Keratinocyte (primary cell): ENCODE measurements around the gene RAD51AP2. TPM values are rescaled to one million over a fixed set of nuclear protein-coding genes. Genes with fewer than 3 reads are reported as not detected.

ENCODE experiments used
- DNase-seq: peaks from one replicate; pipeline ENCODE4 v3.0.0-alpha.2; 2011; ENCODE audit warnings: low read depth, missing footprints, low spot score
- FAIRE-seq: peaks from 2 replicates; lab custom pipeline; 2011; peaks lifted over from hg19 to GRCh38; lab: Jason Lieb, UNC
- H2AFZ ChIP-seq: 2 replicates; pipeline ENCODE4 v1.6.0; 2012; ENCODE audit warnings: low read length, control low read depth, inconsistent platforms; ENCODE audit not compliant: control insufficient read depth
- H3K27ac ChIP-seq: 2 replicates; pipeline ENCODE4 v1.5.1; 2011; ENCODE audit warnings: low read length; ENCODE audit not compliant: control insufficient read depth, insufficient read depth
- H3K27me3 ChIP-seq: 3 replicates; pipeline ENCODE4 v1.6.0; 2011; ENCODE audit warnings: low read length; ENCODE audit not compliant: control insufficient read depth, insufficient read depth; ENCODE audit errors: extremely low read depth
- H3K36me3 ChIP-seq, 2 experiments: 2 replicates in 1 of 2; 3 replicates in 1 of 2; pipeline ENCODE4 v1.5.1; 2011; ENCODE audit warnings: low read length in 2 of 2, mild to moderate bottlenecking in 1 of 2; ENCODE audit not compliant: control insufficient read depth in 2 of 2, insufficient read depth in 2 of 2; ENCODE audit errors: extremely low read depth in 1 of 2
- H3K4me1 ChIP-seq: 3 replicates; pipeline ENCODE4 v1.5.1; 2011; ENCODE audit warnings: low read length; ENCODE audit not compliant: control insufficient read depth, insufficient read depth; ENCODE audit errors: extremely low read depth
- H3K4me2 ChIP-seq: 3 replicates; pipeline ENCODE4 v1.6.0; 2011; ENCODE audit warnings: low read depth, low read length; ENCODE audit not compliant: control insufficient read depth, insufficient read depth; ENCODE audit errors: extremely low read depth
- H3K4me3 ChIP-seq, 3 experiments: fragments of 200-600 bp in 1 of 3; sonication (generic) in 1 of 3; 2 replicates in 2 of 3; 3 replicates in 1 of 3; pipeline ENCODE4 v1.5.1; 2011 to 2016; ENCODE audit warnings: low read length in 3 of 3, mild to moderate bottlenecking in 3 of 3, control low read depth in 2 of 3, inconsistent platforms in 1 of 3, low read depth in 1 of 3, mixed read lengths in 1 of 3, mixed run types in 1 of 3, moderate library complexity in 1 of 3; ENCODE audit not compliant: control insufficient read depth in 2 of 3, insufficient read depth in 2 of 3; ENCODE audit errors: extremely low read depth in 1 of 3
- H3K79me2 ChIP-seq: 2 replicates; pipeline ENCODE4 v1.6.0; 2012; ENCODE audit warnings: low read length; ENCODE audit not compliant: control insufficient read depth, insufficient read depth
- H3K9ac ChIP-seq: 3 replicates; pipeline ENCODE4 v1.6.0; 2011; ENCODE audit warnings: low read length; ENCODE audit not compliant: control insufficient read depth, insufficient read depth; ENCODE audit errors: extremely low read depth
- H3K9me1 ChIP-seq: 3 replicates; pipeline ENCODE4 v1.6.0; 2011; ENCODE audit warnings: low read length; ENCODE audit not compliant: control insufficient read depth, insufficient read depth; ENCODE audit errors: extremely low read depth
- H3K9me3 ChIP-seq: 2 replicates; pipeline ENCODE4 v1.5.1; 2012; ENCODE audit warnings: low read depth, low read length; ENCODE audit not compliant: control insufficient read depth
- H4K20me1 ChIP-seq: 3 replicates; pipeline ENCODE4 v1.6.0; 2011; ENCODE audit warnings: low read length; ENCODE audit not compliant: control insufficient read depth, insufficient read depth; ENCODE audit errors: extremely low read depth
- EZH2 ChIP-seq: IDR thresholded peaks from one replicate; pipeline ENCODE4 v1.6.1; 2012; ENCODE audit warnings: inconsistent platforms, mild to moderate bottlenecking, low read length, moderate library complexity
- dilution Hi-C: fragments of 300-500 bp; cut with MboI; formaldehyde crosslinking; loops from one replicate; pipeline ENCODE4 v1.7.0; 2020; ENCODE audit warnings: low sequenced_read_pairs; ENCODE audit not compliant: extremely low pct_ligation_motif_present
- polyA plus RNA-seq, 5 experiments: library from polyadenylated mRNA; depleted of rRNA in 3 of 5; stranded (reverse) in 3 of 5; stranded (forward) in 1 of 5; unstranded in 1 of 5; fragments of >200 nt; gene quantifications; 1 replicate in 1 of 5; 2 replicates in 3 of 5; 3 replicates in 1 of 5; pipeline versions ENCODE4 v1.2.1 to v1.2.3, GENCODE V29; 2011 to 2012; ENCODE audit warnings: missing spikeins in 2 of 5, low read depth in 1 of 5, low replicate concordance in 1 of 5
- TF ChIP-seq, protein P1 (sequence below), 3 experiments: IDR thresholded peaks in 1 of 3; conservative IDR thresholded peaks in 1 of 3; optimal IDR thresholded peaks in 1 of 3; 2 replicates in 2 of 3; 3 replicates in 1 of 3; pipeline versions ENCODE3 to v1.5.1; 2011; ENCODE audit warnings: low read length in 3 of 3, mild to moderate bottlenecking in 3 of 3, moderate library complexity in 2 of 3, control low read depth in 1 of 3, inconsistent platforms in 1 of 3; ENCODE audit not compliant: insufficient read depth in 2 of 3; ENCODE audit errors: extremely low read depth in 1 of 3

The RAD51AP2 gene
- polyA plus RNA-seq, 1 donor (not counting 4 experiments of a cell fraction or from before 2014, with no cell fraction given), result 0.12 TPM

DNA sequence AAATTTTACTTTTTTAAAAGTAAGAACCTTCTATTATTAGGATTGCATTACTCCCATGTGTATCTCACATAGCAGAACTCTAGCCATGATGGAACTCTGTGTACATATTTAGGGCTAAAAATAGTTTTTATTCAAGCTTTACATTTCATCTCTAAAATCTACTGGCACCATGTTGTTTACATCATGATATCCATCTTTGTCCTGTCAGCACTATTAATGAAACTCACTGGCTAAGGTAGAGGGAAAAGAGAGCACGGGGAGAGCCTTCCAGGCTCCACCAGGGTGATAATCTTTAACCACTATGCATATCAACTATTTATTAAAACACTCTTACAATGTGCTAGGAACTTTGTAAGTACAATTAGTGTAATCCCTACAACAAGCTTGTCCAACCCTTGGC, 34.7 kb downstream of the RAD51AP2 start:
- Histone ChIP-seq H3K4me2 (no peak overlapping the region), H2AFZ (no peak overlapping the region), H3K27me3 (no peaks in the 10 kb centered on the region), H3K79me2 (no peaks in the 10 kb centered on the region), H3K27ac (no peak overlapping the region), H3K9me3 (no peaks in the 10 kb centered on the region), H3K9me1 (no peaks in the 10 kb centered on the region), H3K4me1 (peaks cover 4% of the 10 kb centered on the region), H3K4me3 (no peak overlapping the region), H3K9ac (no peak overlapping the region), H3K36me3 (no peaks in the 10 kb centered on the region), H4K20me1 (no peaks in the 10 kb centered on the region)
- TF ChIP-seq, protein P1, sequence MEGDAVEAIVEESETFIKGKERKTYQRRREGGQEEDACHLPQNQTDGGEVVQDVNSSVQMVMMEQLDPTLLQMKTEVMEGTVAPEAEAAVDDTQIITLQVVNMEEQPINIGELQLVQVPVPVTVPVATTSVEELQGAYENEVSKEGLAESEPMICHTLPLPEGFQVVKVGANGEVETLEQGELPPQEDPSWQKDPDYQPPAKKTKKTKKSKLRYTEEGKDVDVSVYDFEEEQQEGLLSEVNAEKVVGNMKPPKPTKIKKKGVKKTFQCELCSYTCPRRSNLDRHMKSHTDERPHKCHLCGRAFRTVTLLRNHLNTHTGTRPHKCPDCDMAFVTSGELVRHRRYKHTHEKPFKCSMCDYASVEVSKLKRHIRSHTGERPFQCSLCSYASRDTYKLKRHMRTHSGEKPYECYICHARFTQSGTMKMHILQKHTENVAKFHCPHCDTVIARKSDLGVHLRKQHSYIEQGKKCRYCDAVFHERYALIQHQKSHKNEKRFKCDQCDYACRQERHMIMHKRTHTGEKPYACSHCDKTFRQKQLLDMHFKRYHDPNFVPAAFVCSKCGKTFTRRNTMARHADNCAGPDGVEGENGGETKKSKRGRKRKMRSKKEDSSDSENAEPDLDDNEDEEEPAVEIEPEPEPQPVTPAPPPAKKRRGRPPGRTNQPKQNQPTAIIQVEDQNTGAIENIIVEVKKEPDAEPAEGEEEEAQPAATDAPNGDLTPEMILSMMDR (optimal IDR thresholded peaks at IDR 0.05 in 1 of 3, IDR thresholded peaks at IDR 0.05 in 1 of 3, conservative IDR thresholded peaks at IDR 0.05 in 1 of 3; ENCODE audit: extremely low read depth in 1 of 3, insufficient read depth in 2 of 3, low read length in 3 of 3), result no peak
- no peak for TF ChIP-seq EZH2
- FAIRE-seq (no peak), DNase-seq (no peak)
- dilution Hi-C loops, result no loop called here

DNA sequence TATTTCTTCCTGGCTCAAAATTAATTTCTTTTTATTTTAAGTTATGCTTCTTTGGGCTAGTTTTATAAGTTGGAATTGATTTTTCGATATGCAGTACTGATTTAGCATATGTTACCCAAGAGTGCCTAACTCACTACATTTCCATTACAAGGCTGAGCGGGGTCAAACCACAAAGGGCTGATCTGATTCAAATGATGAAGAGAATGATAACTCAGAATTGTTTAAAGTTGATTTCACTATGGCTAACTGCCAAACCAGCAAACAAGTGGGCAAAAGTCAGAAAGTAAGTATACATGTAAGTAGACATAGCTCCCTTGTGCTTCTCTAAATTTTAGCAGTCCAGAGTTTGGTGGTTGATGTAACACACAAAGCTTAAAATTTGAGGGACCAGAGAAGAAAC, 35.6 kb downstream of the RAD51AP2 start:
- Histone ChIP-seq H3K9me1 (no peaks in the 10 kb centered on the region), H3K79me2 (no peaks in the 10 kb centered on the region), H3K4me3 (no peak overlapping the region), H3K27ac (no peak overlapping the region), H3K36me3 (no peaks in the 10 kb centered on the region), H2AFZ (no peak overlapping the region), H3K4me2 (no peak overlapping the region), H3K9ac (no peak overlapping the region), H3K4me1 (peaks cover 4% of the 10 kb centered on the region), H3K27me3 (no peaks in the 10 kb centered on the region), H4K20me1 (no peaks in the 10 kb centered on the region), H3K9me3 (no peaks in the 10 kb centered on the region)
- peak; percentile 41 for FAIRE-seq
- dilution Hi-C loops, result no loop called here
- no peak for DNase-seq
- TF ChIP-seq EZH2, result no peak
- TF ChIP-seq, protein P1 (optimal IDR thresholded peaks at IDR 0.05 in 1 of 3, IDR thresholded peaks at IDR 0.05 in 1 of 3, conservative IDR thresholded peaks at IDR 0.05 in 1 of 3; ENCODE audit: extremely low read depth in 1 of 3, insufficient read depth in 2 of 3, low read length in 3 of 3), result no peak
